Measurements from ENCODE around the gene NUP205. TPM values are rescaled to one million over a fixed set of nuclear protein-coding genes. Genes with fewer than 3 reads are reported as not detected.

NUP205 gene
- total RNA-seq, 5 donors from 2014 or later (not counting 1 experiment from before 2014, with no cell fraction given) = 52.4 to 63.0 (median 57.8) TPM

- ChIA-PET CTCF (interaction anchor here (0.6 to 5.4 kb wide), 22 partner anchors 10 to 402 kb away, joined by 3 to 55 read pairs (median 4); partner anchors contain the start of gene STMP1 (in 1 of the 2)), POLR2A (interaction anchor here (0.6 to 0.7 kb wide), 2 partner anchors 8 to 76 kb away, joined by 3 read pairs; no protein-coding TSS in a partner anchor)
- Mint-ChIP-seq H3K36me3 (peaks cover 41% of the 10 kb centered on the region), H3K27ac (no peak overlapping the region), H3K4me3 (no peak overlapping the region), H3K27me3 (no peaks in the 10 kb centered on the region), H3K4me1 (peaks cover 0 to 8% (median 0%) of the 10 kb centered on the region in 3 donors), H3K9me3 (no peaks in the 10 kb centered on the region)
- 67% methylated on average over 3 of the region's 6 CpGs for WGBS (ENCODE audit: insufficient coverage)
- peak; percentile 68 to 73 (median 70) for ATAC-seq (replicated peaks in 1 of 4)
- peak in 8 of 35 experiments; percentile 3 to 62 (median 13) for DNase-seq
- no peaks in the 10 kb centered on the region for H3K4me1 ChIP-seq (ENCODE audit: control insufficient read depth in 1 of 2, extremely low read depth in 1 of 2, insufficient read depth in 2 of 2, low read length in 2 of 2)
- H3K27me3 ChIP-seq (replicated peaks in 1 of 2; ENCODE audit: control insufficient read depth in 2 of 2, extremely low read depth in 1 of 2, insufficient read depth in 2 of 2, low read length in 1 of 2) = no peaks in the 10 kb centered on the region
- no peak overlapping the region for H3K27ac ChIP-seq (ENCODE audit: low read length)
- H3K9me3 ChIP-seq = no peaks in the 10 kb centered on the region
- H3K36me3 ChIP-seq (ENCODE audit: control insufficient read depth in 2 of 2, extremely low read depth in 1 of 2, insufficient read depth in 1 of 2, low read length in 1 of 2) = peaks cover 8 to 65% of the 10 kb centered on the region in 2 donors
- H3K4me3 ChIP-seq (ENCODE audit: control insufficient read depth in 1 of 2, extremely low read depth in 1 of 2, low read length in 1 of 2) = no peak overlapping the region
Observed at GRCh38 chr7:135645296-135645904, 87.7 kb downstream of the NUP205 start.

GRCh38 chr7:135647755-135648154 is 90.0 kb downstream of the NUP205 start:
- DNase-seq (no peak), ATAC-seq (replicated peaks in 1 of 4) (no peak)
- Mint-ChIP-seq H3K27ac (no peak overlapping the region), H3K4me3 (no peak overlapping the region), H3K36me3 (peaks cover 28% of the 10 kb centered on the region), H3K9me3 (no peaks in the 10 kb centered on the region), H3K27me3 (no peaks in the 10 kb centered on the region), H3K4me1 (peaks cover 0 to 8% (median 0%) of the 10 kb centered on the region in 3 donors)
- no CpG with 5 or more reads among the region's 1 CpG for WGBS (ENCODE audit: insufficient coverage)
- no peak overlapping the region for H3K4me3 ChIP-seq (ENCODE audit: control insufficient read depth in 1 of 2, extremely low read depth in 1 of 2, low read length in 1 of 2)
- no peak overlapping the region for H3K27ac ChIP-seq (ENCODE audit: low read length)
- H3K9me3 ChIP-seq = no peaks in the 10 kb centered on the region
- no peaks in the 10 kb centered on the region for H3K4me1 ChIP-seq (ENCODE audit: control insufficient read depth in 1 of 2, extremely low read depth in 1 of 2, insufficient read depth in 2 of 2, low read length in 2 of 2)
- ChIA-PET CTCF (interaction anchor here in 1 of 2 donors (5.4 kb wide), 1 partner anchor 373 kb away, joined by 55 read pairs; no protein-coding TSS in a partner anchor), POLR2A (no interaction called here)
- H3K27me3 ChIP-seq (replicated peaks in 1 of 2; ENCODE audit: control insufficient read depth in 2 of 2, extremely low read depth in 1 of 2, insufficient read depth in 2 of 2, low read length in 1 of 2) = no peaks in the 10 kb centered on the region
- peaks cover 0 to 49% of the 10 kb centered on the region in 2 donors for H3K36me3 ChIP-seq (ENCODE audit: control insufficient read depth in 2 of 2, extremely low read depth in 1 of 2, insufficient read depth in 1 of 2, low read length in 1 of 2)

- Histone ChIP-seq H3K9me3 (no peaks in the 10 kb centered on the region), H3K27me3 (replicated peaks in 1 of 2; ENCODE audit: control insufficient read depth in 2 of 2, extremely low read depth in 1 of 2, insufficient read depth in 2 of 2, low read length in 1 of 2) (no peaks in the 10 kb centered on the region), H3K4me3 (ENCODE audit: control insufficient read depth in 1 of 2, extremely low read depth in 1 of 2, low read length in 1 of 2) (no peak overlapping the region), H3K36me3 (ENCODE audit: control insufficient read depth in 2 of 2, extremely low read depth in 1 of 2, insufficient read depth in 1 of 2, low read length in 1 of 2) (peaks cover 0 to 44% of the 10 kb centered on the region in 2 donors), H3K27ac (ENCODE audit: low read length) (no peak overlapping the region), H3K4me1 (ENCODE audit: control insufficient read depth in 1 of 2, extremely low read depth in 1 of 2, insufficient read depth in 2 of 2, low read length in 2 of 2) (no peaks in the 10 kb centered on the region)
- Mint-ChIP-seq H3K27ac (no peak overlapping the region), H3K36me3 (peaks cover 26% of the 10 kb centered on the region), H3K27me3 (no peaks in the 10 kb centered on the region), H3K9me3 (no peaks in the 10 kb centered on the region), H3K4me3 (no peak overlapping the region), H3K4me1 (peaks cover 0 to 8% (median 0%) of the 10 kb centered on the region in 3 donors)
- CTCF ChIA-PET = no interaction called here
- 100% methylated on average over 1 of the region's 7 CpGs for WGBS (ENCODE audit: insufficient coverage)
- DNase-seq (no peak), ATAC-seq (replicated peaks in 1 of 4) (no peak)
- POLR2A ChIA-PET = no interaction called here
Observed at GRCh38 chr7:135648235-135648634, 90.5 kb downstream of the NUP205 start.

- H3K4me1 Mint-ChIP-seq = no peaks in the 10 kb centered on the region
- H3K4me3 Mint-ChIP-seq = no peak overlapping the region
- CTCF ChIA-PET = interaction anchor here in 1 of 2 donors (0.6 kb wide), 1 partner anchor 12 kb away, joined by 3 read pairs; no protein-coding TSS in a partner anchor
- no peak overlapping the region for H3K4me3 ChIP-seq (ENCODE audit: control insufficient read depth in 1 of 2, extremely low read depth in 1 of 2, low read length in 1 of 2)
- no peaks in the 10 kb centered on the region for H3K4me1 ChIP-seq (ENCODE audit: control insufficient read depth in 1 of 2, extremely low read depth in 1 of 2, insufficient read depth in 2 of 2, low read length in 2 of 2)
- ATAC-seq (replicated peaks in 1 of 4) (no peak), DNase-seq (peak in 2 of 35 experiments; percentile 16 to 17)
- POLR2A ChIA-PET = no interaction called here
- H3K27me3 Mint-ChIP-seq = no peaks in the 10 kb centered on the region
- H3K36me3 ChIP-seq (ENCODE audit: control insufficient read depth in 2 of 2, extremely low read depth in 1 of 2, insufficient read depth in 1 of 2, low read length in 1 of 2) = peaks cover 0 to 23% of the 10 kb centered on the region in 2 donors
- H3K9me3 ChIP-seq = no peaks in the 10 kb centered on the region
- 89% methylated on average over 9 of the region's 15 CpGs for WGBS (ENCODE audit: insufficient coverage)
- no peaks in the 10 kb centered on the region for H3K27me3 ChIP-seq (replicated peaks in 1 of 2; ENCODE audit: control insufficient read depth in 2 of 2, extremely low read depth in 1 of 2, insufficient read depth in 2 of 2, low read length in 1 of 2)
- peaks cover 9% of the 10 kb centered on the region for H3K36me3 Mint-ChIP-seq
- H3K27ac ChIP-seq (ENCODE audit: low read length) = no peak overlapping the region
- H3K9me3 Mint-ChIP-seq = no peaks in the 10 kb centered on the region
- peak overlapping the region in 1 of 2 donors; percentile 4 for H3K27ac Mint-ChIP-seq
Observed at GRCh38 chr7:135650831-135651573, 93.3 kb downstream of the NUP205 start.

- no peaks in the 10 kb centered on the region for H3K27me3 ChIP-seq (replicated peaks in 1 of 2; ENCODE audit: control insufficient read depth in 2 of 2, extremely low read depth in 1 of 2, insufficient read depth in 2 of 2, low read length in 1 of 2)
- H3K36me3 ChIP-seq (ENCODE audit: control insufficient read depth in 2 of 2, extremely low read depth in 1 of 2, insufficient read depth in 1 of 2, low read length in 1 of 2) = peaks cover 0 to 5% of the 10 kb centered on the region in 2 donors
- Mint-ChIP-seq H3K36me3 (peaks cover 4% of the 10 kb centered on the region), H3K4me3 (no peak overlapping the region), H3K4me1 (no peaks in the 10 kb centered on the region), H3K27me3 (no peaks in the 10 kb centered on the region), H3K27ac (no peak overlapping the region), H3K9me3 (no peaks in the 10 kb centered on the region)
- CTCF ChIA-PET = no interaction called here
- no peak overlapping the region for H3K27ac ChIP-seq (ENCODE audit: low read length)
- no peak overlapping the region for H3K4me3 ChIP-seq (ENCODE audit: control insufficient read depth in 1 of 2, extremely low read depth in 1 of 2, low read length in 1 of 2)
- ATAC-seq (replicated peaks in 1 of 4) = no peak
- DNase-seq = no peak
- H3K9me3 ChIP-seq = no peaks in the 10 kb centered on the region
- H3K4me1 ChIP-seq (ENCODE audit: control insufficient read depth in 1 of 2, extremely low read depth in 1 of 2, insufficient read depth in 2 of 2, low read length in 2 of 2) = no peaks in the 10 kb centered on the region
- POLR2A ChIA-PET = interaction anchor here in 1 of 2 donors (0.5 kb wide), 1 partner anchor 14 kb away, joined by 6 read pairs; no protein-coding TSS in a partner anchor
- 100% methylated on average over 1 of the region's 12 CpGs for WGBS (ENCODE audit: insufficient coverage)
Observed at GRCh38 chr7:135653340-135654080, 95.8 kb downstream of the NUP205 start.

- Mint-ChIP-seq H3K4me1 (peaks cover 13 to 17% (median 16%) of the 10 kb centered on the region in 3 donors), H3K27me3 (no peaks in the 10 kb centered on the region), H3K4me3 (no peak overlapping the region), H3K27ac (no peak overlapping the region), H3K36me3 (no peaks in the 10 kb centered on the region), H3K9me3 (no peaks in the 10 kb centered on the region)
- Histone ChIP-seq H3K4me3 (ENCODE audit: control insufficient read depth in 1 of 2, extremely low read depth in 1 of 2, low read length in 1 of 2) (no peak overlapping the region), H3K27me3 (replicated peaks in 1 of 2; ENCODE audit: control insufficient read depth in 2 of 2, extremely low read depth in 1 of 2, insufficient read depth in 2 of 2, low read length in 1 of 2) (no peaks in the 10 kb centered on the region), H3K9me3 (no peaks in the 10 kb centered on the region), H3K36me3 (ENCODE audit: control insufficient read depth in 2 of 2, extremely low read depth in 1 of 2, insufficient read depth in 1 of 2, low read length in 1 of 2) (no peaks in the 10 kb centered on the region), H3K4me1 (ENCODE audit: control insufficient read depth in 1 of 2, extremely low read depth in 1 of 2, insufficient read depth in 2 of 2, low read length in 2 of 2) (peaks cover 0 to 16% of the 10 kb centered on the region in 2 experiments), H3K27ac (ENCODE audit: low read length) (no peak overlapping the region)
- ATAC-seq (replicated peaks in 1 of 4) (no peak), DNase-seq (no peak)
- ChIA-PET CTCF (interaction anchor here in 1 of 2 donors (0.6 to 1.7 kb wide), 3 partner anchors 12 to 1531 kb away, joined by 4 to 13 read pairs (median 5); partner anchors contain the start of gene LRGUK), POLR2A (interaction anchor here in 1 of 2 donors (0.6 kb wide), 1 partner anchor 14 kb away, joined by 3 read pairs; no protein-coding TSS in a partner anchor)
- no CpG with 5 or more reads among the region's 5 CpGs for WGBS (ENCODE audit: insufficient coverage)
Observed at GRCh38 chr7:135658564-135658963, 100.8 kb downstream of the NUP205 start.

Measured in T-cell (primary cell).